ENCODE measurements around the gene TEPSIN. TPM values are rescaled to one million over a fixed set of nuclear protein-coding genes. Genes with fewer than 3 reads are reported as not detected.

The TEPSIN gene
- total and polyA plus RNA-seq, 2 of the 13 experiments (the other 11 are each of a cell fraction or from before 2014, with no cell fraction given), result 16.1 to 18.8 TPM

DNA sequence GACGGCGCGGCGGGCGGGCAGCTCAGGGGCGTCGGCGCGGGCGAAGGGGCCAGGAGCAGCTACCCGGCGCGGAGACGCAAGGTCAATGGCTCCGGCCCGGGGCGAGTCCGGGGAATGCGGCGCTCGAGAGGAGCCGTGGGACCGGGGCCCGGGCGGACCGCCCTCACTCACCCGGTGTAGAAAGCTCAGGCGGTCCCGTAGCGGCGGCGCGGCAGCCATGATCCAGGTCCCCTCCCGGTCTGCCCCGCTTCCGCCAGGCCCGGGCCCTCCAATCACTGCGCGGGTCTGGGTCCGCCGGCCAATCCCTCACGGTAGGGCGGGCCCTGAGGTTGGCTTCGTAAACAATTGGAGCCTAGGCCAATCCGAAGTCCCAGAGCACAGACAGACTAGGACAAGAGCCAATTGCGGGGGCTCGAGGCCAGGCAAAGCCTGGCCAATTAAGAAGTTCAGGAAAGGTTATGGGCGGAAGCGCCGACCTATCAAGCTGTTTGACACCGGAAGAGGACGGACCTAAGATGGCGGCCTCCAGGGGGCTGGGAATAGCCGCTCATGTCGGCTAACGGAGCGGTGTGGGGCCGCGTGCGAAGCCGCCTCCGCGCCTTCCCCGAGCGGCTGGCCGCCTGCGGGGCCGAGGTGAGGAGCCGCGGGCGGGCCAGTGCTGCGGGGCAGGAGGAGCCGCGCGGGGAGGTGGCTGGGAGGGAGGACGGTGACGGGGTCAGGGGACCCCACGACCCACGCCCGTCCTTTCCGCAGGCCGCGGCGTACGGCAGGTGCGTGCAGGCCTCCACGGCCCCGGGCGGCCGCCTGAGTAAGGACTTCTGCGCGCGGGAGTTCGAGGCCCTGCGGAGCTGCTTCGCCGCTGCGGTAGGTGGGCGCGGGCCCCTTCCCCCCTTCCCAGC is at the start of gene TEPSIN, which contains the start of gene NDUFAF8 (continued):
- TF ChIP-seq, protein P1, sequence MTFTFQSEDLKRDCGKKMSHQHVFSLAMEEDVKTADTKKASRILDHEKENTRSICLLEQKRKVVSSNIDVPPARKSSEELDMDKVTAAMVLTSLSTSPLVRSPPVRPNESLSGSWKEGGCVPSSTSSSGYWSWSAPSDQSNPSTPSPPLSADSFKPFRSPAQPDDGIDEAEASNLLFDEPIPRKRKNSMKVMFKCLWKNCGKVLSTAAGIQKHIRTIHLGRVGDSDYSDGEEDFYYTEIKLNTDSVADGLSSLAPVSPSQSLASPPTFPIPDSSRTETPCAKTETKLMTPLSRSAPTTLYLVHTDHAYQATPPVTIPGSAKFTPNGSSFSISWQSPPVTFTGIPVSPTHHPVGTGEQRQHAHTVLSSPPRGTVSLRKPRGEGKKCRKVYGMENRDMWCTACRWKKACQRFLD (CRISPR knock-in tag; IDR thresholded peaks at IDR 0.05; ENCODE audit: borderline replicate concordance), result peak; percentile 7; the same call in 1 of the 2 replicates
- peak; percentile 98 for TF ChIP-seq YY1 (IDR thresholded peaks at IDR 0.05; ENCODE audit: insufficient read depth, insufficient replicate concordance, low read depth, low read length)
- peak; percentile 88 for TF ChIP-seq ZNF451 (CRISPR knock-in tag; IDR thresholded peaks at IDR 0.05)
- TF ChIP-seq ZNF670 (CRISPR knock-in tag; IDR thresholded peaks at IDR 0.05; ENCODE audit: borderline replicate concordance), result no peak
- TF ChIP-seq SATB2 (CRISPR knock-in tag; IDR thresholded peaks at IDR 0.05), result peak; percentile 49; the same call in 1 of the 2 replicates
- TF ChIP-seq YEATS4 (CRISPR knock-in tag; IDR thresholded peaks at IDR 0.05; ENCODE audit: borderline replicate concordance), result peak; percentile 92
- peak; percentile 97 for TF ChIP-seq NR2C2 (CRISPR knock-in tag; IDR thresholded peaks at IDR 0.05; ENCODE audit: borderline replicate concordance)
- TF ChIP-seq NFYB (CRISPR knock-in tag; IDR thresholded peaks at IDR 0.05), result peak; percentile 100
- no peak for TF ChIP-seq SCMH1 (CRISPR knock-in tag; IDR thresholded peaks at IDR 0.05; ENCODE audit: borderline replicate concordance)
- no peak for TF ChIP-seq SOX6 (IDR thresholded peaks at IDR 0.05)
- TF ChIP-seq SOX6 (CRISPR knock-in tag; IDR thresholded peaks at IDR 0.05), result no peak; the same call in 1 of the 2 replicates
- peak; percentile 36; the same call in 1 of the 2 replicates for TF ChIP-seq NFKB2 (CRISPR knock-in tag; IDR thresholded peaks at IDR 0.05; ENCODE audit: borderline replicate concordance)
- TF ChIP-seq, protein P2, sequence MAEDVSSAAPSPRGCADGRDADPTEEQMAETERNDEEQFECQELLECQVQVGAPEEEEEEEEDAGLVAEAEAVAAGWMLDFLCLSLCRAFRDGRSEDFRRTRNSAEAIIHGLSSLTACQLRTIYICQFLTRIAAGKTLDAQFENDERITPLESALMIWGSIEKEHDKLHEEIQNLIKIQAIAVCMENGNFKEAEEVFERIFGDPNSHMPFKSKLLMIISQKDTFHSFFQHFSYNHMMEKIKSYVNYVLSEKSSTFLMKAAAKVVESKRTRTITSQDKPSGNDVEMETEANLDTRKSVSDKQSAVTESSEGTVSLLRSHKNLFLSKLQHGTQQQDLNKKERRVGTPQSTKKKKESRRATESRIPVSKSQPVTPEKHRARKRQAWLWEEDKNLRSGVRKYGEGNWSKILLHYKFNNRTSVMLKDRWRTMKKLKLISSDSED (CRISPR knock-in tag; IDR thresholded peaks at IDR 0.05), result peak; percentile 92; the same call in 1 of the 2 replicates
- peak; percentile 96 for TF ChIP-seq ZNF83 (CRISPR knock-in tag; IDR thresholded peaks at IDR 0.05; ENCODE audit: borderline replicate concordance)
- TF ChIP-seq IRF2 (CRISPR knock-in tag; IDR thresholded peaks at IDR 0.05), result peak; percentile 76
- TF ChIP-seq ZNF430 (CRISPR knock-in tag; IDR thresholded peaks at IDR 0.05), result peak; percentile 19; the same call in 1 of the 2 replicates
- no peak for TF ChIP-seq AHR (CRISPR knock-in tag; IDR thresholded peaks at IDR 0.05)
- peak; percentile 43 for TF ChIP-seq ZNF235 (CRISPR knock-in tag; IDR thresholded peaks at IDR 0.05; ENCODE audit: borderline replicate concordance)
- TF ChIP-seq, protein P3, sequence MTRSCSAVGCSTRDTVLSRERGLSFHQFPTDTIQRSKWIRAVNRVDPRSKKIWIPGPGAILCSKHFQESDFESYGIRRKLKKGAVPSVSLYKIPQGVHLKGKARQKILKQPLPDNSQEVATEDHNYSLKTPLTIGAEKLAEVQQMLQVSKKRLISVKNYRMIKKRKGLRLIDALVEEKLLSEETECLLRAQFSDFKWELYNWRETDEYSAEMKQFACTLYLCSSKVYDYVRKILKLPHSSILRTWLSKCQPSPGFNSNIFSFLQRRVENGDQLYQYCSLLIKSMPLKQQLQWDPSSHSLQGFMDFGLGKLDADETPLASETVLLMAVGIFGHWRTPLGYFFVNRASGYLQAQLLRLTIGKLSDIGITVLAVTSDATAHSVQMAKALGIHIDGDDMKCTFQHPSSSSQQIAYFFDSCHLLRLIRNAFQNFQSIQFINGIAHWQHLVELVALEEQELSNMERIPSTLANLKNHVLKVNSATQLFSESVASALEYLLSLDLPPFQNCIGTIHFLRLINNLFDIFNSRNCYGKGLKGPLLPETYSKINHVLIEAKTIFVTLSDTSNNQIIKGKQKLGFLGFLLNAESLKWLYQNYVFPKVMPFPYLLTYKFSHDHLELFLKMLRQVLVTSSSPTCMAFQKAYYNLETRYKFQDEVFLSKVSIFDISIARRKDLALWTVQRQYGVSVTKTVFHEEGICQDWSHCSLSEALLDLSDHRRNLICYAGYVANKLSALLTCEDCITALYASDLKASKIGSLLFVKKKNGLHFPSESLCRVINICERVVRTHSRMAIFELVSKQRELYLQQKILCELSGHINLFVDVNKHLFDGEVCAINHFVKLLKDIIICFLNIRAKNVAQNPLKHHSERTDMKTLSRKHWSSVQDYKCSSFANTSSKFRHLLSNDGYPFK (CRISPR knock-in tag; IDR thresholded peaks at IDR 0.05; ENCODE audit: borderline replicate concordance), result peak; percentile 93
- TF ChIP-seq MXI1 (IDR thresholded peaks at IDR 0.05; ENCODE audit: borderline replicate concordance, low read depth, low read length), result peak; percentile 91; the same call in 1 of the 3 replicates
- no peak for TF ChIP-seq ZNF614 (CRISPR knock-in tag; IDR thresholded peaks at IDR 0.05; ENCODE audit: borderline replicate concordance)
- TF ChIP-seq ZNF550 (CRISPR knock-in tag; IDR thresholded peaks at IDR 0.05; ENCODE audit: borderline replicate concordance), result peak; percentile 96; the same call in 1 of the 2 replicates
- TF ChIP-seq ZNF777 (CRISPR knock-in tag; IDR thresholded peaks at IDR 0.05), result peak; percentile 67
- TF ChIP-seq ZNF652 (CRISPR knock-in tag; IDR thresholded peaks at IDR 0.05; ENCODE audit: borderline replicate concordance, low read depth), result no peak
